Mesodermal cell (in vitro differentiated cells): ENCODE data around the gene ELOVL6. TPM values are rescaled to one million over a fixed set of nuclear protein-coding genes. Genes with fewer than 3 reads are reported as not detected.
"Not testable (repeated sequence)": the region's sequence is repeated elsewhere in the genome, so short reads cannot be mapped to it uniquely, and the experiment has no call there.

Experiments
- H3K27ac ChIP-seq: 2 replicates; pipeline ENCODE4 v1.7.0; 2013; ENCODE audit warnings: mild to moderate bottlenecking, low read depth, low read length, moderate library complexity; ENCODE audit not compliant: severe bottlenecking
- H3K36me3 ChIP-seq: 2 replicates; pipeline ENCODE4 v1.7.1; 2013; ENCODE audit warnings: mild to moderate bottlenecking, low read length, moderate library complexity; ENCODE audit not compliant: control insufficient read depth, insufficient read depth
- H3K4me1 ChIP-seq: one replicate; pipeline ENCODE4 v1.7.1; 2013; ENCODE audit warnings: mild to moderate bottlenecking, low read length; ENCODE audit not compliant: insufficient read depth, control insufficient read depth, poor library complexity, severe bottlenecking
- H3K4me3 ChIP-seq: 2 replicates; pipeline ENCODE4 v1.7.0; 2013; ENCODE audit warnings: low read length, control low read depth, mild to moderate bottlenecking; ENCODE audit not compliant: insufficient read depth, poor library complexity, severe bottlenecking; ENCODE audit errors: extremely low read depth
- H3K9me3 ChIP-seq: 2 replicates; pipeline ENCODE4 v1.7.1; 2013; ENCODE audit warnings: mild to moderate bottlenecking, low read length, moderate library complexity; ENCODE audit not compliant: control insufficient read depth
- WGBS, 2 experiments: methylation state at CpG; one replicate each; pipeline ENCODE4 v1.1.5; 2013; ENCODE audit warnings: missing lambda C conversion rate in 2 of 2; ENCODE audit not compliant: insufficient coverage in 2 of 2; 5-methylcytosine and 5-hydroxymethylcytosine counted together
- polyA plus RNA-seq, 2 experiments: library from polyadenylated mRNA; stranded (reverse); fragments of 50-300 nt; gene quantifications; one replicate each; pipeline ENCODE4 v1.2.3, GENCODE V29; 2013

The ELOVL6 gene
- polyA plus RNA-seq (2013, experiment 1 of 2): 69.0 TPM
- 72.7 TPM for polyA plus RNA-seq (2013, experiment 2 of 2)

GRCh38 chr4:110198435-110199416 lies at the start of gene ELOVL6:
Gene ELOVL6, minus strand, starts transcription at chr4:110198615. Its CDS starts 280 bp downstream, at chr4:110198335.
- Histone ChIP-seq H3K36me3 (peaks cover 3% of the 10 kb centered on the region), H3K4me1 (peaks cover 26% of the 10 kb centered on the region), H3K27ac (peak within 1 kb of the TSS; percentile 89), H3K9me3 (no peaks in the 10 kb centered on the region), H3K4me3 (peak within 1 kb of the TSS; percentile 90)
- 1% methylated on average over 26 to 34 of the region's 48 CpGs for WGBS, 2 experiments

GRCh38 chr4:110248100-110248499 lies 49.7 kb upstream of the ELOVL6 start:
- H3K27ac ChIP-seq: no peak overlapping the region
- WGBS, 2 experiments: 86 to 93% methylated on average over 3 to 4 of the region's 4 CpGs

GRCh38 chr4:110247591-110247990 lies 49.2 kb upstream of the ELOVL6 start:
- WGBS, 2 experiments: 100% methylated on average over 1 of the region's 3 CpGs; no CpG with 5 or more reads in 1 of the 2 experiments

More at GRCh38 chr4:110248100-110248499, 49.7 kb upstream of the ELOVL6 start:
- Histone ChIP-seq H3K4me1 (no peaks in the 10 kb centered on the region), H3K36me3 (no peaks in the 10 kb centered on the region), H3K4me3 (no peak overlapping the region), H3K9me3 (no peaks in the 10 kb centered on the region)

DNA sequence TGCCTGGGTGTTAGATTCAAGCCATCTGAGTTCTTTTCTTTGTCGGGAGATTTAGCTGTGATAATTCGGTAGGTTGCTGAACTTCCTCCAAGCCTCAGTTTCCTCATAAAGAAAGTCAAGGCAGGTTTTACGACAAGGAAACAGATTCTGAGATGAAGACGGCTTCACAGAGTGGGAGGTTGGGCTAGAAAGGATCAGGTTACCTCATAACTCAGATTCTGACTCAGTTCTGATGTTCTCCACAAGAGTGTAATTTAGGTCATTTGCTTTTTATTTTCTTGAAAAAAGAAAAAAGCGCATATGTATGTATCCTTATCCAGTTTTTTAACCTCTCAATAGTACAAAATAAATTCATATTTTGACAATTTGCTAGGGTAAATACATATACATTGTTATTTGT lies 47.2 kb upstream of the ELOVL6 start:
- 47 to 80% methylated on average over 2 of the region's 5 CpGs for WGBS, 2 experiments
- no peak overlapping the region for H3K27ac ChIP-seq
- no peaks in the 10 kb centered on the region for H3K9me3 ChIP-seq
- H3K36me3 ChIP-seq: no peaks in the 10 kb centered on the region
- no peaks in the 10 kb centered on the region for H3K4me1 ChIP-seq
- H3K4me3 ChIP-seq: no peak overlapping the region

More at GRCh38 chr4:110247591-110247990, 49.2 kb upstream of the ELOVL6 start:
- Histone ChIP-seq H3K27ac (no peak overlapping the region), H3K36me3 (no peaks in the 10 kb centered on the region), H3K9me3 (no peaks in the 10 kb centered on the region), H3K4me3 (no peak overlapping the region), H3K4me1 (no peaks in the 10 kb centered on the region)

DNA sequence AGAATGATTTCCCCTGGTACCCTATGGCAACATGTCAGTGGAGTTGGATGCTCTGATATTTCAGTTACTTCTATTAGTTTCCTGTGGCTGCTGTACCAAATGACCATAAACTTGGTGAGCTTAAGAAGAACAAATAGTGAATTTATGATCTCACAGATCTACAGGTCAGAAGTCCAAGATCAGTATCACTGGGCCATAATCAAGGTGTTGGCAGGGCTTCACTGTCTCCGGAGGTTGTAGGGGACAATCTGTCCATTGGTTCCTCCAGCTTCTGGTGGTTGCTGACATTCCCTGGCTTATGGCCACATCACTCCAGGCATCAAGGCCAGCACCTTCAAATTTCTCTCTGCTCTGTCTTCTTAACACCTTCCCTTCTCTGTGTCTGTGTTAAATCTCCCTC lies 37.9 kb upstream of the ELOVL6 start:
- H3K36me3 ChIP-seq: no peaks in the 10 kb centered on the region
- no peaks in the 10 kb centered on the region for H3K4me1 ChIP-seq
- 82 to 90% methylated on average over 1 of the region's 1 CpG for WGBS, 2 experiments
- H3K9me3 ChIP-seq: no peaks in the 10 kb centered on the region
- no peak overlapping the region for H3K27ac ChIP-seq
- no peak overlapping the region for H3K4me3 ChIP-seq

DNA sequence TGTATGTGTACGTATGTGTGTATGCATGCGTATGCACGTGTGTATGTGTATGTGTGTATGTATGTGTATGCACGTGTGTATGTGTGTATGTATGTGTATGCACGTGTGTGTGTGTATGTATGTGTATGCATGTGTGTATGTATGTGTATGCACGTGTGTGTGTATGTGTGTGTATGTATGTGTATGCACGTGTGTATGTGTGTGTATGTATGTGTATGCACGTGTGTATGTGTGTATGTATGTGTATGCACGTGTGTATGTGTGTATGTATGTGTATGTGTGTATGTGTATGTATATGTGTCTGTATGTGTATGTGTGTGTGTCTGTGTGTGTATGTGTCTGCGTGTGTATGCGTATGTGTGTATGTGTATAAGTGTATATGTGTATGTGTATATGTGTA lies 35.2 kb upstream of the ELOVL6 start:
- H3K36me3 ChIP-seq, H3K9me3 ChIP-seq, H3K4me3 ChIP-seq, H3K27ac ChIP-seq, H3K4me1 ChIP-seq: not testable (repeated sequence)
- WGBS, 2 experiments: 79 to 82% methylated on average over 10 to 11 of the region's 11 CpGs

DNA sequence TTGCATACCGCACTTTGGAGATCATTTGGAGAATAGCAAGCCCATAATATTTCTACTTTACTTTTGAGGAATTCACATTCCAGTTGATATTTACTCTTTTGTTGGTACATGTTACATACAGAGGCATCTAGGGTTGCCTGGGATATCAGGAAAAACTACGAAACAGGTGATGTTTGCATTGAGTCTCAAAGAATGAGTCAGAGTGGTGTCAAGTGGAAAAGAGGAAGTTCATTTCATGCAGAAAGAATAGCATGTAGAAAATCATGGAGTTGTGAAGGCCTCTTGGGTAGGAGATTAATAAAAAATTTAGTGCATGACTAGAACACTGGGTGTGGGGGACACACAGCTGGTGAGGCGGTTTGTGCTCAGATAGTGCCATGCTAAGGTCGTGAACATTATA lies 33.5 kb upstream of the ELOVL6 start:
- 86 to 100% methylated on average over 3 of the region's 4 CpGs for WGBS, 2 experiments

GRCh38 chr4:110229266-110229665 lies 30.9 kb upstream of the ELOVL6 start:
- no peak overlapping the region for H3K4me3 ChIP-seq
- H3K4me1 ChIP-seq: peaks cover 4% of the 10 kb centered on the region
- no peak overlapping the region for H3K27ac ChIP-seq
- H3K36me3 ChIP-seq: no peaks in the 10 kb centered on the region
- WGBS, 2 experiments: no CpG with 5 or more reads among the region's 2 CpGs
- H3K9me3 ChIP-seq: no peaks in the 10 kb centered on the region

More for the DNA sequence above, 33.5 kb upstream of the ELOVL6 start:
- Histone ChIP-seq H3K4me3 (no peak overlapping the region), H3K36me3 (no peaks in the 10 kb centered on the region), H3K9me3 (no peaks in the 10 kb centered on the region), H3K4me1 (no peaks in the 10 kb centered on the region), H3K27ac (no peak overlapping the region)

- WGBS, 2 experiments: 0 to 21% methylated on average over 3 to 4 of the region's 4 CpGs
- Histone ChIP-seq H3K27ac (no peak overlapping the region), H3K9me3 (no peaks in the 10 kb centered on the region), H3K4me3 (no peak overlapping the region), H3K36me3 (no peaks in the 10 kb centered on the region), H3K4me1 (peaks cover 4% of the 10 kb centered on the region)
Observed at GRCh38 chr4:110224812-110225211, 26.4 kb upstream of the ELOVL6 start.

GRCh38 chr4:110224142-110224541 lies 25.7 kb upstream of the ELOVL6 start:
- Histone ChIP-seq H3K4me3 (no peak overlapping the region), H3K27ac (no peak overlapping the region), H3K9me3 (no peaks in the 10 kb centered on the region), H3K4me1 (peaks cover 4% of the 10 kb centered on the region), H3K36me3 (no peaks in the 10 kb centered on the region)
- 89 to 100% methylated on average over 1 of the region's 2 CpGs for WGBS, 2 experiments

DNA sequence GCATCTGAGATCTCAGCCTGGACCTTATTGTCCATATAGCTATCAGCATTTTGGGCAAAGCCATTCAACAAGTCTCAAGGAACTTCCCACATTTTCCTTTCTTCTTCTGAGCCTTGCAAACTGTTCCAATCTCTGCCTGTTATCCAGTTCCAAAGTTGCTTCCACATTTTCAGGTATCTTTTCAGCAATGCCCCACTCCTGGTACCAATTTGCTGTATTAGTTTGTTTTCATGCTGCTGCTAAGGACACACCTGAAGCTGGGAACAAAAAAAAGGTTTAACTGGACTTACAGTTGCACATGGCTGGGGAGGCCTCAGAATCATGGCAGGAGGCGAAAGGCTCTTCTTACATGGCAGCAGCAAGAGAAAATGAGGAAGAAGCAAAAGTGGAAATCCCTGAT lies 20.5 kb upstream of the ELOVL6 start:
- H3K9me3 ChIP-seq, H3K4me3 ChIP-seq, H3K27ac ChIP-seq, H3K36me3 ChIP-seq, H3K4me1 ChIP-seq: not testable (repeated sequence)
- 60 to 100% methylated on average over 1 of the region's 1 CpG for WGBS, 2 experiments
